Measurements from ENCODE around the gene CAPRIN1.
A peak's percentile ranks its signal among the peaks of the same experiment; 100 is the strongest.

CAPRIN1 gene, protein sequence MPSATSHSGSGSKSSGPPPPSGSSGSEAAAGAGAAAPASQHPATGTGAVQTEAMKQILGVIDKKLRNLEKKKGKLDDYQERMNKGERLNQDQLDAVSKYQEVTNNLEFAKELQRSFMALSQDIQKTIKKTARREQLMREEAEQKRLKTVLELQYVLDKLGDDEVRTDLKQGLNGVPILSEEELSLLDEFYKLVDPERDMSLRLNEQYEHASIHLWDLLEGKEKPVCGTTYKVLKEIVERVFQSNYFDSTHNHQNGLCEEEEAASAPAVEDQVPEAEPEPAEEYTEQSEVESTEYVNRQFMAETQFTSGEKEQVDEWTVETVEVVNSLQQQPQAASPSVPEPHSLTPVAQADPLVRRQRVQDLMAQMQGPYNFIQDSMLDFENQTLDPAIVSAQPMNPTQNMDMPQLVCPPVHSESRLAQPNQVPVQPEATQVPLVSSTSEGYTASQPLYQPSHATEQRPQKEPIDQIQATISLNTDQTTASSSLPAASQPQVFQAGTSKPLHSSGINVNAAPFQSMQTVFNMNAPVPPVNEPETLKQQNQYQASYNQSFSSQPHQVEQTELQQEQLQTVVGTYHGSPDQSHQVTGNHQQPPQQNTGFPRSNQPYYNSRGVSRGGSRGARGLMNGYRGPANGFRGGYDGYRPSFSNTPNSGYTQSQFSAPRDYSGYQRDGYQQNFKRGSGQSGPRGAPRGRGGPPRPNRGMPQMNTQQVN

GRCh38 chr11:34051349-34052035 lies at the start of gene CAPRIN1:
TSS of gene CAPRIN1 (plus strand) at chr11:34051731. CDS start at chr11:34052421, 690 bp downstream.
- DNase-seq: peak; percentile 93

DNA sequence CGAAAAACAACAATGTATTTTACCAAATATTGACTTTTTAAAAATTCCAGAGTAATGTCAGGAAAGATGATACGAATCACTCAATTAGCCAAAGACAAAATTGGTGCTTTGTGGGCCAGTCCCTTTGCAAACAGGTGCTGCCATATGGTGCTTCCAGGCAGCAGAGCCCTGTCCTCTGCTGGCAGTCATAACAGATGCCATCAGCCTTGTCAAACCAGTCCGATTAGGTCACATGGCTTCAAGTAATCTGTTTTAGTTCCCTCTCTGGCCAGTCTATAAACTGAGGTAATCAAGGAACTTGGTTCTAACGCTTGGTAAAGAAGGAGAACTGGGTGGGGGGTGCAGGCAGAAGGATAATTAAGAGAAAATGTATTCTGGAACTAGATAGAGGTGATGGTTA lies 49.1 kb upstream of the CAPRIN1 start:
- no peak for DNase-seq

- DNase-seq: no peak
Measured at GRCh38 chr11:34004236-34004635, 47.3 kb upstream of the CAPRIN1 start.

- DNase-seq: no peak
Measured at GRCh38 chr11:34006876-34007275, 44.7 kb upstream of the CAPRIN1 start.

DNA sequence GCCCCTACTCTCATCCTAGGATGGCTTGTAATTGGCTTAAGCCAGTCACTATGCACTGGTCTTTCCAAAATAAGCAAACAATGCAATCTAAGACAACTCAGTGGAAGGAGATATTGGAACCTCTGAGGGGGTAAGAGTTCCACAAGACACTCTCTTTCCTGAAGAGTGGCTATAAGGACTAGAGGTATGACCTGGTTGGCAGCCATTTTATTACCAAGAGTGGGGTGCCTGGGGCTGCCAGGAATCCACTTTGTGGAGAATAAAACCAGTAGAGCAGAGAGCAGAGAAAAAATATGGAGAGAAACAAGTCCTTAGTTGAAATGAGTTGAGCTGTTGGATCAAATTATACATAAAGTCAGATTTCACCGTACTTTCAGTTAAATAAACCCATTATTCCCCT lies 38.8 kb upstream of the CAPRIN1 start:
- no peak for DNase-seq

DNA sequence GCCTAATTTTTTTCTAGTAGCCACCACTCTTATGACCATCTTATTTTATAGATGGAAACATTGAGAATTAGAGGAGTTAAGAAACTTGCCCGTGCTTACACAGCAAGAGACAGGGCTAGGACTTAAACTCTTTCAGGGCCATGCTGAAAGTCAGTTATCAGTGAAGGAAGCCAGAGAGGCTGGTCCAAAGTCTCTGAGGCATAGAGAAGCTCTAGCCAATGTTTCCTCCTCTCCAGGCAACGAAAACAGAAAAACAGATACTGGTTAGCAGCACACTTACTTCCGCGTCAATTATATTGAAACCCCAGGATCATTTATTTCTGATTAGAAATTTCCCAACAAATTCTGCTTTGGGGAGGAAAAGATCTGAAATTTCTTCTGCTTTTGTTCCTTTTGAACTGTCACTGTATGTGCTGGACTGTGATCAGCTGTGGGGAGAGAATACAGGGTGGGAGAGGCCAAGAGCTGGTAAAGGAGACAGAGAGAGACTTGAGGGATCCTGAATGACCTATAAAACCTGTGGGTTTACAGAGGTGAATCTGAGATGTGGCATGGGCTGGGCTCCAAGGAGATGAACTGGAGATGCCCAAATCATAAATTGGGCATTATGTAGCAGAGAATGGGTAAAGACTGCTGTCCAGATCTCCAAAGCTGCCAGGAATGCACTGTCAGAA lies 37.5 kb upstream of the CAPRIN1 start:
- DNase-seq: no peak

DNA sequence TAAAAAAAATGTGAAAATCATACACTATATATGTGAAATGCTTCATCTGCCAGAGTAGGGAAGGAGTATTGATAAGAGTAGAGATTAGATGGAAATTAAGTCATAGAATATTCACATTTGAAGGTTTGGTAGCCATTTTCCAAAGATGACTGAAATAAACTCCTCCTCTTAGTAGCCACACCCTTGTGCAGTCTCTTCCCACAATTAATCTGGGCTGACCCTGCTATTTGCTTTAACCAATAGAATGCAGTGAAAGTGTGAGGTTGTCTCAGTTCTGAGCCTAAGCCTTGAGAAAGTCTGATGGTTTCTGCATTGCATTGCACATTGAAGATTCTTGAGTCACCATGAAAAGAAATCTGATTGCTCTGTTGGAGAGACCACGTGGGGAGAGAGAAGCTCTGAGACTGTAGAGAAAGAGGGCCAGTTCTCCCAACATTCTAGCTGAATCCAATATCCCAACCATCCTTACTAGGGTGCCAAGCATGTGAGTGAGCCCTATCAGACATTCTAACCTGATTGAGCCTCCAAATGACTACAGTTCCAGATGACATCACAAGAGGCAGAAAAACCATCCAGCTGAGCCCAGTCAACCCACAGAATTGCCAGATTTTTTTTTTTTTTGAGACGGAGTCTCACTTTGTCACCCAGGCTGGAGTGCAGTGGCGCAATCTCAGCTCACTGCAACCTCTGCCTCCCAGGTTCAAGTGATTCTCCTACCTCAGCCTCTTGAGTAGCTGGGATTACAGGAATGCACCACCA lies 29.4 kb upstream of the CAPRIN1 start:
- DNase-seq: no peak

GRCh38 chr11:34026432-34026831 lies 25.1 kb upstream of the CAPRIN1 start:
- no peak for DNase-seq

DNA sequence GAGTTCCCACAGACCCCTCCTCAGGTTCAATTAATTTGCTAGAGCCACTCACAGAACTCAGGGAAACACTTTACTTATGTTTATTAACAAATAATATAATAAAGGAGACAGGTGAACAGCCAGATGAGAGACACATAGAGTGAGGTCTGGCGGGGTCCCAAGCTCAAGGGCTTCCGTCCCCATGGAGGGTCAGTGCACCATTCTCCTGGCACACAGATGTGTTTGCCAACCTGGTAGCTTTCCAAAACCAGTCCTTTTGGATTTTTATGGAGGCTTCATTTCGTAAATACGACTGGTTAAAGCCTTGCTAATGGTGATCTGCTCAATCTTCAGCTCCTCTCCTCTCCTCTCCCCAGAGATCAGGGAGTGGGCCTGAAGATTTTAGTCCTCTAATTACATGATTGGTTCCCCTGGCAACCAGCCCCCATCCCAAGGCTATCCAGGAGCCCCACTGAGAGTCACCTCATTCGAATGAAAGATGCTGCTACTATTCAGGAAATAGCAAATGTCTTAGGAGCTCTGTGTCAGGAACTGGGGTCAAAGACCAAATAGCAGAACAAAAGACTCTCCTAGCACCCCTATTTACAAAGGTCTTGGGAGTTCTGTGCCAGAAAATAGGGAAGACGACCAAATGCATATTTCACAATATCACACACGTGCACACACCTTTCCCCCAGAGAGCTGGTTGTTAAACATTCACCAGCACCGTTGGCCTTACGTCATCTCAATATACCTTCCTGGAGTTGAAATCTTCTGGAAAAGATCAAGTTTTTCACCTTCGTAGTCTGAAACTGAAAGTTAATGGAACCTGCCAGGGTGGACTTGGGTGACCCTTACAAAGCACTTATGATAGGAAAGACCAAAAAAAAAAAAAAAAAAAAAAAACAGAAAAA lies 23.8 kb upstream of the CAPRIN1 start:
- peak; percentile 1 for DNase-seq

DNA sequence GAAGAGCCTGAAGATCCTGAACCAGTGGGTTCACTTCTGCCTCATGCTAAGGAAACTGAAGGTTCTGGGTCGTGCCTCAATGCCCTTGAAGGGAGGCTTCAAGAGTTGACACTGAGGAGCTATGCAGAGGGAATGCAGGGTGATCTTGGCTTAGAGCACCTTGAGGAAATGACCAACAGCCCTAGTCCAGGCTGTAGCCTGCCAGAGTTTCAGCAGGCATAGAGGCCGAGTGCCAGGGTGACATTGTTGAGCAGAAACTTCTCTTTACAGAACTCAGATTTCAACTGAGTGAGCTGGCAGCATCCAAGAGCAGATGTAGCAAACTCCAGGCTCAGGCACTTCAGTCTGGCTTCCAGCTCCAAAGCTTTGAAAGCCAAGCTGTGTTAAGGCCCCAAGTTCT lies 23.1 kb upstream of the CAPRIN1 start:
- DNase-seq: no peak

GRCh38 chr11:34029176-34029575 lies 22.4 kb upstream of the CAPRIN1 start:
- DNase-seq: no peak

GRCh38 chr11:34030382-34030781 lies 21.1 kb upstream of the CAPRIN1 start:
- no peak for DNase-seq

- no peak for DNase-seq
Measured at GRCh38 chr11:34033399-34033798, 18.1 kb upstream of the CAPRIN1 start.

- no peak for DNase-seq
Measured at GRCh38 chr11:34034053-34034452, 17.5 kb upstream of the CAPRIN1 start.

- no peak for DNase-seq
Measured at GRCh38 chr11:34036456-34036855, 15.1 kb upstream of the CAPRIN1 start.

DNA sequence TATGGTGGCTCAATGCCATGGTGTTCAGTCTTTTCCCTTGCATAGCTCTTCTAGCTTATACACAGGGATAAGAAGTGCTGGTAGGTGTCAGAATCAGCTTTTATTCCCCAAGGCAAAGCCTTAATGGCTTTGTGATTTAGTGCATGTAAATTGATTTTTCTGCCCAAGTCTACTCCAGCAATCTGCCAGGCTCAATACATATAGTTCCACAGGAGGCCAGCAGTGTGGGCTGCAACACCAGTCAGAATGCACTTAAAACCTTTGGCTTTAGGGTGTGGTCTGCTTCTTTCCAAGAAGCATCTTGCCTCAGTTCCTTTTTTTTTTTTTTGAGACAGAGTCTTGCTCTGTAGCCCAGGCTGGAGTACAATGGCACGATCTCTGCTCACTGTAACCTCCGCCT lies 14.5 kb upstream of the CAPRIN1 start:
- DNase-seq: no peak

- DNase-seq: no peak
Measured at GRCh38 chr11:34040571-34040970, 11.0 kb upstream of the CAPRIN1 start.

DNA sequence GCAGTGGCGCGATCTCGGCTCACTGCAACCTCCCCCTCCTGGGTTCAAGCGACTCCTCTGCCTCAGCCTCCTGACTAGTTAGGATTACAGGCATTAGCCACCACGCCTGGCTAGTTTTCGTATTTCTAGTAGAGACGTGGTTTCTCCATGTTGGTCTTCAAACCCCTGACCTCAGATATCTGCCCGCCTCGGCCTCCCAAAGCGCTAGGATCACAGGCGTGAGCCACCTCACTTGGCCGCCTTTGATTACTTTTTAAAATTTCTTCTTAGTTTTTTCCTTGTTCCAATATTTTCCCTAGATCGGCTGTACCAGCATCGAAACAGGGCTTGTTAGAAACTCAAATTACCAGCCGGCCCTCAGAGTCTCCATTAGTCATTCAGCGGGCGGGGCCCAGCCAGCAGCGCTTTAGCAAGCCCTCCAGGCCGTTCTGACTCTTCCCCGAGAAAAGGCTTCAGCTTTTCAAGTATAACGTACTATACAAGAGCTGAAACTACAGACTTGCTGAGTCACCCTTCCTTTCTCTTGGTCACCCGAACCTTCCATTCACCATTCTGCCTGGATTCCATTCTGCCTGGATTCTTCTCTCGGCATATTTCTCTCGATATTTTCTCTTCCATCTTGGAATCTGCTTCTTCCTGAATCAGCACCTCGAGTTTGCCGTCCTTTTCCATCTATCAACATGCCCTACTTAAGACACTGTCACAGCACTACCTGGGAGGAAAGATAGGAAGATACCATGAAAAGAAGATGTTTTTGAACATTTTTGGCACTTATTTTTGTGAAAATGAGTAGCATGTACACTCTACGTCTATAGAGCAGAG lies 6.7 kb upstream of the CAPRIN1 start:
- no peak for DNase-seq

GRCh38 chr11:34049028-34049427 lies 2.5 kb upstream of the CAPRIN1 start:
- no peak for DNase-seq

- DNase-seq: no peak
Measured at GRCh38 chr11:34050581-34051348, 766 bp upstream of the CAPRIN1 start.
